Measurements from ENCODE around the gene PLEKHN1.

PLEKHN1 gene

GRCh38 chr1:918353-918752 is 47.9 kb upstream of the PLEKHN1 start:
- Histone ChIP-seq H3K27me3 (ENCODE audit: insufficient read depth, low read length, poor library complexity) (peaks cover 45% of the 10 kb centered on the region), H3K9me3 (ENCODE audit: insufficient read depth, low read length, severe bottlenecking) (no peaks in the 10 kb centered on the region), H2AFZ (ENCODE audit: low read depth, low read length) (no peak overlapping the region), H3K4me3 (ENCODE audit: low read depth in 1 of 2, low read length in 2 of 2) (no peak overlapping the region), H3K36me3 (ENCODE audit: insufficient read depth, low read length) (no peaks in the 10 kb centered on the region), H3K4me1 (ENCODE audit: insufficient read depth, low read length) (peaks cover 20% of the 10 kb centered on the region), H3K9ac (ENCODE audit: low read depth, low read length) (no peak overlapping the region), H3K27ac (ENCODE audit: low read length) (no peak overlapping the region), H3K4me2 (ENCODE audit: insufficient read depth, low read length) (no peak overlapping the region), H3K79me2 (ENCODE audit: insufficient read depth, low read length) (no peaks in the 10 kb centered on the region), H4K20me1 (ENCODE audit: insufficient read depth, low read length) (peaks cover 56% of the 10 kb centered on the region)
- no peak for ATAC-seq (ENCODE audit: insufficient read depth, low read depth)
- TF ChIP-seq CTCF (IDR thresholded peaks at IDR 0.05; ENCODE audit: borderline replicate concordance, extremely low read depth, low read length, poor library complexity, severe bottlenecking) (no peak), EZH2 (IDR thresholded peaks at IDR 0.05; ENCODE audit: borderline replicate concordance, low read depth, low read length, severe bottlenecking) (no peak)
- DNase-seq = no peak

- DNase-seq (no peak), ATAC-seq (ENCODE audit: insufficient read depth, low read depth) (no peak)
- H3K36me3 ChIP-seq (ENCODE audit: insufficient read depth, low read length) = no peaks in the 10 kb centered on the region
- H3K27ac ChIP-seq (ENCODE audit: low read length) = no peak overlapping the region
- TF ChIP-seq EZH2 (IDR thresholded peaks at IDR 0.05; ENCODE audit: borderline replicate concordance, low read depth, low read length, severe bottlenecking) = no peak
- no peak for TF ChIP-seq CTCF (IDR thresholded peaks at IDR 0.05; ENCODE audit: borderline replicate concordance, extremely low read depth, low read length, poor library complexity, severe bottlenecking)
- no peak overlapping the region for H2AFZ ChIP-seq (ENCODE audit: low read depth, low read length)
- H3K27me3 ChIP-seq (ENCODE audit: insufficient read depth, low read length, poor library complexity) = peaks cover 50% of the 10 kb centered on the region
- H3K4me2 ChIP-seq (ENCODE audit: insufficient read depth, low read length) = no peak overlapping the region
- H4K20me1 ChIP-seq (ENCODE audit: insufficient read depth, low read length) = peaks cover 60% of the 10 kb centered on the region
- no peak overlapping the region for H3K9ac ChIP-seq (ENCODE audit: low read depth, low read length)
- no peak overlapping the region for H3K4me3 ChIP-seq (ENCODE audit: low read depth in 1 of 2, low read length in 2 of 2)
- peaks cover 23% of the 10 kb centered on the region for H3K4me1 ChIP-seq (ENCODE audit: insufficient read depth, low read length)
- no peaks in the 10 kb centered on the region for H3K9me3 ChIP-seq (ENCODE audit: insufficient read depth, low read length, severe bottlenecking)
- H3K79me2 ChIP-seq (ENCODE audit: insufficient read depth, low read length) = no peaks in the 10 kb centered on the region
These were observed 47.4 kb upstream of the PLEKHN1 start for GRCh38 chr1:918843-919242.

- no peak for ATAC-seq (ENCODE audit: insufficient read depth, low read depth)
- no peak for DNase-seq
- H3K27ac ChIP-seq (ENCODE audit: low read length) = no peak overlapping the region
- no peak overlapping the region for H3K9ac ChIP-seq (ENCODE audit: low read depth, low read length)
- H3K4me2 ChIP-seq (ENCODE audit: insufficient read depth, low read length) = no peak overlapping the region
- TF ChIP-seq CTCF (IDR thresholded peaks at IDR 0.05; ENCODE audit: borderline replicate concordance, extremely low read depth, low read length, poor library complexity, severe bottlenecking) (peak; percentile 18), EZH2 (IDR thresholded peaks at IDR 0.05; ENCODE audit: borderline replicate concordance, low read depth, low read length, severe bottlenecking) (no peak)
- H2AFZ ChIP-seq (ENCODE audit: low read depth, low read length) = no peak overlapping the region
- H3K27me3 ChIP-seq (ENCODE audit: insufficient read depth, low read length, poor library complexity) = peaks cover 55% of the 10 kb centered on the region
- peaks cover 28% of the 10 kb centered on the region for H3K4me1 ChIP-seq (ENCODE audit: insufficient read depth, low read length)
- no peaks in the 10 kb centered on the region for H3K79me2 ChIP-seq (ENCODE audit: insufficient read depth, low read length)
- no peaks in the 10 kb centered on the region for H3K36me3 ChIP-seq (ENCODE audit: insufficient read depth, low read length)
- peaks cover 58% of the 10 kb centered on the region for H4K20me1 ChIP-seq (ENCODE audit: insufficient read depth, low read length)
- no peaks in the 10 kb centered on the region for H3K9me3 ChIP-seq (ENCODE audit: insufficient read depth, low read length, severe bottlenecking)
- no peak overlapping the region for H3K4me3 ChIP-seq (ENCODE audit: low read depth in 1 of 2, low read length in 2 of 2)
These were observed 46.9 kb upstream of the PLEKHN1 start for GRCh38 chr1:919271-919872.
